ENCODE data around the gene TIMM50. TPM values are rescaled to one million over a fixed set of nuclear protein-coding genes. Genes with fewer than 3 reads are reported as not detected.

Gene TIMM50
- total RNA-seq, 4 donors from 2014 or later: 21.7 to 54.0 (median 33.5) TPM

GRCh38 chr19:39489756-39490155 lies 9.1 kb downstream of the TIMM50 start:
- H3K4me3 ChIP-seq: no peak overlapping the region
- H3K36me3 ChIP-seq: peaks cover 0 to 34% (median 14%) of the 10 kb centered on the region in 4 donors
- no peaks in the 10 kb centered on the region for H3K27me3 ChIP-seq
- no peak for TF ChIP-seq EP300 (IDR thresholded peaks at IDR 0.05; ENCODE audit: low read depth)
- no peak for TF ChIP-seq POLR2A (IDR thresholded peaks at IDR 0.05)
- no peak for TF ChIP-seq CTCF (IDR thresholded peaks at IDR 0.05)
- TF ChIP-seq POLR2AphosphoS5 (IDR thresholded peaks at IDR 0.05): no peak
- no peak overlapping the region for H3K27ac ChIP-seq
- H3K9me3 ChIP-seq: no peaks in the 10 kb centered on the region
- DNase-seq: no peak
- H3K4me1 ChIP-seq: no peaks in the 10 kb centered on the region
- in situ Hi-C loops (cut with MboI; ENCODE audit: low pct_ligation_motif_present in 1 of 4, low pct_unique_long_range_greater_than_20kb in 1 of 4, low sequenced_read_pairs in 3 of 4) (no loop called here), intact Hi-C loops (cut with DNase I; ENCODE audit: low total_unique reads) (no loop called here)
- WGBS, 2 donors (ENCODE audit: low coverage in 1 of 2): 86% methylated on average over 10 of the region's 10 CpGs; no CpG with 5 or more reads in 1 of the 2 donors

GRCh38 chr19:39492225-39492624 lies 11.6 kb downstream of the TIMM50 start:
- H3K9me3 ChIP-seq: no peaks in the 10 kb centered on the region
- no peaks in the 10 kb centered on the region for H3K4me1 ChIP-seq
- peaks cover 0 to 34% (median 14%) of the 10 kb centered on the region in 4 donors for H3K36me3 ChIP-seq
- WGBS, 2 donors (ENCODE audit: low coverage in 1 of 2): 94 to 100% methylated on average over 1 to 6 of the region's 6 CpGs
- no peak for DNase-seq
- TF ChIP-seq EP300 (IDR thresholded peaks at IDR 0.05; ENCODE audit: low read depth) (no peak), CTCF (IDR thresholded peaks at IDR 0.05) (no peak), POLR2A (IDR thresholded peaks at IDR 0.05) (no peak), POLR2AphosphoS5 (IDR thresholded peaks at IDR 0.05) (no peak)
- H3K27ac ChIP-seq: no peak overlapping the region
- no peak overlapping the region for H3K4me3 ChIP-seq
- H3K27me3 ChIP-seq: peaks cover 16% of the 10 kb centered on the region
- in situ Hi-C loops (cut with MboI; ENCODE audit: low pct_ligation_motif_present in 1 of 4, low pct_unique_long_range_greater_than_20kb in 1 of 4, low sequenced_read_pairs in 3 of 4): no loop called here
- intact Hi-C loops (cut with DNase I; ENCODE audit: low total_unique reads): no loop called here

DNA sequence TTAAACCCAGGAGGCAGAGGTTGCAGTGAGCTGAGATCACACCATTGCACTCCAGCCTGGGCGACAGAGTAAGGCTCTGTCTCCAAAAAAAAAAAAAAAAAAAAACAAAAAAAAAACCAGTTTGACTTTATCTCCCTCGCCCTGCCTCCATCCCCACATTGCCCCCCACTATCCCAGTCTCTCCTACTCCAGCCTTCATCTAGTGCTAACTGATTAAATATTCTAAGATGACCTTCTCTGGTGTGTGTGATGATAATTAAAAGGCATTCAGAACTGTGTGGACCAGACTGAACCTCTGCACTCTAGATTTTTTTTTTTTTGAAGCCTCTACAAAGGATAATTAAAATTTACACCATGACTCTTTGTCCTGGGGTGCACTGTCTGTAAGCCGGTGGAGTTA lies 12.2 kb downstream of the TIMM50 start:
- no peak for DNase-seq
- Histone ChIP-seq H3K4me1 (peaks cover 2 to 5% (median 3%) of the 10 kb centered on the region in 4 donors), H3K9me3 (no peaks in the 10 kb centered on the region), H3K4me3 (no peak overlapping the region), H3K27me3 (peaks cover 22% of the 10 kb centered on the region), H3K36me3 (peaks cover 0 to 34% (median 14%) of the 10 kb centered on the region in 4 donors), H3K27ac (no peak overlapping the region)
- in situ Hi-C loops (cut with MboI; ENCODE audit: low pct_ligation_motif_present in 1 of 4, low pct_unique_long_range_greater_than_20kb in 1 of 4, low sequenced_read_pairs in 3 of 4) (no loop called here), intact Hi-C loops (cut with DNase I; ENCODE audit: low total_unique reads) (no loop called here)
- 83 to 85% methylated on average over 2 to 3 of the region's 3 CpGs for WGBS, 2 donors (ENCODE audit: low coverage in 1 of 2)
- TF ChIP-seq POLR2A (IDR thresholded peaks at IDR 0.05) (no peak), POLR2AphosphoS5 (IDR thresholded peaks at IDR 0.05) (no peak), CTCF (IDR thresholded peaks at IDR 0.05) (no peak), EP300 (IDR thresholded peaks at IDR 0.05; ENCODE audit: low read depth) (no peak)

GRCh38 chr19:39494661-39495060 lies 14.0 kb downstream of the TIMM50 start:
- Histone ChIP-seq H3K4me3 (no peak overlapping the region), H3K9me3 (no peaks in the 10 kb centered on the region)
- 80 to 90% methylated on average over 1 to 5 of the region's 5 CpGs for WGBS, 2 donors (ENCODE audit: low coverage in 1 of 2)

More at GRCh38 chr19:39494661-39495060, 14.0 kb downstream of the TIMM50 start:
- intact Hi-C loops (cut with DNase I; ENCODE audit: low total_unique reads): no loop called here
- in situ Hi-C loops (cut with MboI; ENCODE audit: low pct_ligation_motif_present in 1 of 4, low pct_unique_long_range_greater_than_20kb in 1 of 4, low sequenced_read_pairs in 3 of 4): no loop called here
- H3K27me3 ChIP-seq: peaks cover 40% of the 10 kb centered on the region
- H3K4me1 ChIP-seq: peaks cover 15 to 21% (median 19%) of the 10 kb centered on the region in 4 donors
- peaks cover 0 to 16% (median 5%) of the 10 kb centered on the region in 4 donors for H3K36me3 ChIP-seq
- TF ChIP-seq CTCF (IDR thresholded peaks at IDR 0.05): no peak
- no peak for TF ChIP-seq POLR2A (IDR thresholded peaks at IDR 0.05)
- TF ChIP-seq POLR2AphosphoS5 (IDR thresholded peaks at IDR 0.05): no peak
- TF ChIP-seq EP300 (IDR thresholded peaks at IDR 0.05; ENCODE audit: low read depth): no peak
- H3K27ac ChIP-seq: no peak overlapping the region
- DNase-seq: no peak
